GM23338 (cell line): ENCODE results near the gene CCDC60. TPM values are rescaled to one million over a fixed set of nuclear protein-coding genes. Genes with fewer than 3 reads are reported as not detected.

ENCODE experiments used
- ATAC-seq: fragments of 200-7000 bp; cut with Tn5 transposase; 3 replicates; pipeline ENCODE4 v1.9.1; 2020
- DNase-seq: peaks from one replicate; pipeline ENCODE4 v3.0.0-alpha.2; 2015; ENCODE audit warnings: low spot score
- H2AFZ ChIP-seq: fragments of 200-600 bp; sonication (generic); 2 replicates; pipeline ENCODE4 v1.8.0; 2016; ENCODE audit warnings: antibody characterized with exemption, mild to moderate bottlenecking, moderate library complexity
- H3F3A ChIP-seq: fragments of 200-600 bp; sonication (generic); replicated peaks from 2 replicates; pipeline ENCODE4 v1.8.0; 2017; ENCODE audit warnings: antibody characterized with exemption, mixed run types, low read depth
- H3K27ac ChIP-seq: fragments of 200-600 bp; sonication (generic); 2 replicates; pipeline ENCODE4 v1.6.1; 2016; ENCODE audit warnings: low read depth
- H3K27me3 ChIP-seq: fragments of 200-600 bp; sonication (generic); 2 replicates; pipeline ENCODE4 v1.8.0; 2016; ENCODE audit warnings: mild to moderate bottlenecking, mixed run types, moderate library complexity; ENCODE audit not compliant: insufficient read depth
- H3K36me3 ChIP-seq: fragments of 200-600 bp; sonication (generic); 2 replicates; pipeline ENCODE4 v1.8.0; 2016; ENCODE audit warnings: mild to moderate bottlenecking; ENCODE audit not compliant: insufficient read depth
- H3K4me1 ChIP-seq: fragments of 200-600 bp; sonication (generic); 2 replicates; pipeline ENCODE4 v1.8.0; 2016; ENCODE audit warnings: mild to moderate bottlenecking, moderate library complexity; ENCODE audit not compliant: insufficient read depth
- H3K4me2 ChIP-seq: fragments of 200-600 bp; sonication (generic); 2 replicates; pipeline ENCODE4 v1.7.1; 2017; ENCODE audit warnings: mixed run types
- H3K4me3 ChIP-seq: fragments of 200-600 bp; sonication (generic); 2 replicates; pipeline ENCODE4 v1.6.1; 2016; ENCODE audit warnings: mixed run types
- H3K79me2 ChIP-seq: fragments of 200-600 bp; sonication (generic); replicated peaks from 2 replicates; pipeline ENCODE4 v1.8.0; 2017; ENCODE audit warnings: mild to moderate bottlenecking; ENCODE audit not compliant: insufficient read depth
- H3K9me2 ChIP-seq: fragments of 200-600 bp; sonication (generic); 2 replicates; pipeline ENCODE4 v1.8.0; 2017; ENCODE audit not compliant: insufficient read depth
- H4K20me1 ChIP-seq: fragments of 200-600 bp; sonication (generic); replicated peaks from 2 replicates; pipeline ENCODE4 v1.8.0; 2017; ENCODE audit warnings: mild to moderate bottlenecking; ENCODE audit not compliant: insufficient read depth
- H3K27ac Mint-ChIP-seq: 2 replicates; pipeline ENCODE4 v1.8.0; 2020; ENCODE audit warnings: inconsistent platforms, mild to moderate bottlenecking, moderate library complexity, mixed read lengths
- H3K27me3 Mint-ChIP-seq: 3 replicates; pipeline ENCODE4 v1.8.0; 2022; ENCODE audit warnings: low read depth, mild to moderate bottlenecking, moderate library complexity, mixed read lengths, inconsistent platforms; ENCODE audit not compliant: insufficient read depth, poor library complexity
- H3K36me3 Mint-ChIP-seq: 3 replicates; pipeline ENCODE4 v1.8.0; 2021; ENCODE audit warnings: low read depth, mild to moderate bottlenecking, inconsistent platforms, moderate library complexity, mixed read lengths
- H3K4me1 Mint-ChIP-seq: 3 replicates; pipeline ENCODE4 v1.8.0; 2020; ENCODE audit warnings: mild to moderate bottlenecking, inconsistent platforms, mixed read lengths
- H3K4me3 Mint-ChIP-seq: 3 replicates; pipeline ENCODE4 v1.8.0; 2021; ENCODE audit warnings: moderate library complexity, mild to moderate bottlenecking, inconsistent platforms, mixed read lengths
- H3K9me3 Mint-ChIP-seq: 3 replicates; pipeline ENCODE4 v1.8.0; 2020; ENCODE audit warnings: moderate library complexity, mild to moderate bottlenecking, inconsistent platforms, mixed read lengths
- CTCF ChIP-seq, 2 experiments: fragments of 200-600 bp in 1 of 2; sonication (generic) in 1 of 2; conservative IDR thresholded peaks; 2 replicates each; pipeline versions ENCODE4 v1.5.1 to v1.6.1; 2016 to 2017; ENCODE audit warnings: antibody characterized with exemption in 2 of 2, low read depth in 2 of 2, mild to moderate bottlenecking in 2 of 2, moderate library complexity in 1 of 2
- EZH2 ChIP-seq: fragments of 200-600 bp; sonication (generic); IDR thresholded peaks from one replicate; pipeline ENCODE4 v1.8.0; 2017; ENCODE audit warnings: antibody characterized with exemption, mild to moderate bottlenecking, low read depth; ENCODE audit not compliant: unreplicated experiment
- EZH2phosphoT487 ChIP-seq: fragments of 200-600 bp; sonication (generic); IDR thresholded peaks from one replicate; pipeline ENCODE4 v1.8.1; 2018; ENCODE audit warnings: antibody characterized with exemption; ENCODE audit not compliant: unreplicated experiment
- JUNB ChIP-seq: IDR thresholded peaks from one replicate; pipeline ENCODE4 v1.6.1; 2016; ENCODE audit warnings: antibody characterized with exemption; ENCODE audit not compliant: unreplicated experiment
- NANOG ChIP-seq: IDR thresholded peaks from 2 replicates; pipeline ENCODE4 v1.6.1; 2016; ENCODE audit warnings: antibody characterized with exemption, borderline replicate concordance
- POLR2AphosphoS5 ChIP-seq: IDR thresholded peaks from 2 replicates; pipeline ENCODE4 v1.6.1; 2016; ENCODE audit warnings: antibody characterized with exemption, low read depth
- REST ChIP-seq: IDR thresholded peaks from one replicate; pipeline ENCODE4 v1.6.1; 2018; ENCODE audit warnings: antibody characterized with exemption; ENCODE audit not compliant: unreplicated experiment
- STAT1 ChIP-seq: IDR thresholded peaks from one replicate; pipeline ENCODE4 v1.6.1; 2016; ENCODE audit warnings: antibody characterized with exemption; ENCODE audit not compliant: unreplicated experiment
- ZNF331 ChIP-seq: fragments of 250-450 bp; sonication (Bioruptor Pico); IDR thresholded peaks from 2 replicates; pipeline ENCODE4 v1.5.0; 2020; ENCODE audit warnings: low read depth, mild to moderate bottlenecking, moderate library complexity
- ZNF462 ChIP-seq: fragments of 250-450 bp; sonication (Bioruptor Pico); IDR thresholded peaks from 2 replicates; pipeline ENCODE4 v1.5.0; 2020; ENCODE audit warnings: mild to moderate bottlenecking, moderate library complexity
- polyA plus RNA-seq: library from polyadenylated mRNA; unstranded; fragments of >200 nt; fragmentation: Nextera tagmentation; extraction: Ambion mirVana; gene quantifications from 2 replicates; pipeline ENCODE4 v1.2.1, GENCODE V29; 2016
- total RNA-seq: library from RNA; depleted of rRNA; stranded (reverse); fragments of >200 nt; shearing (Covaris generic); gene quantifications from 2 replicates; pipeline ENCODE4 v1.2.3, GENCODE V29; 2014

The CCDC60 gene
- total and polyA plus RNA-seq, 2 experiments from 2014 or later: 0.53 TPM; not detected in 1

- TF ChIP-seq REST (no peak), POLR2AphosphoS5 (no peak)
Observed at GRCh38 chr12:119475650-119476049, 141.1 kb downstream of the CCDC60 start (continued).

GRCh38 chr12:119476951-119477350, 142.4 kb downstream of the CCDC60 start:
- H3K9me2 ChIP-seq: no peaks in the 10 kb centered on the region; the same call in 1 of the 2 replicates
- no peaks in the 10 kb centered on the region for H3K36me3 ChIP-seq
- H3K27me3 ChIP-seq: no peaks in the 10 kb centered on the region
- Mint-ChIP-seq H3K36me3 (no peaks in the 10 kb centered on the region; the same call in 2 of the 3 replicates), H3K4me3 (no peak overlapping the region), H3K9me3 (no peaks in the 10 kb centered on the region; the same call in 2 of the 3 replicates), H3K27me3 (peaks cover 2% of the 10 kb centered on the region), H3K4me1 (no peaks in the 10 kb centered on the region; the same call in 2 of the 3 replicates), H3K27ac (no peak overlapping the region)
- H4K20me1 ChIP-seq: no peaks in the 10 kb centered on the region
- H3K27ac ChIP-seq: no peak overlapping the region
- ATAC-seq (no peak), DNase-seq (no peak)
- H3K4me3 ChIP-seq: no peak overlapping the region
- H3K4me2 ChIP-seq: no peak overlapping the region
- no peak overlapping the region for H2AFZ ChIP-seq
- no peaks in the 10 kb centered on the region for H3F3A ChIP-seq
- no peaks in the 10 kb centered on the region for H3K79me2 ChIP-seq
- no peaks in the 10 kb centered on the region for H3K4me1 ChIP-seq
- TF ChIP-seq POLR2AphosphoS5 (no peak), EZH2phosphoT487 (no peak), JUNB (no peak), STAT1 (no peak), REST (no peak), CTCF (conservative IDR thresholded peaks at IDR 0.05; ENCODE audit: low read depth in 2 of 2) (no peak), NANOG (no peak), ZNF331 (CRISPR knock-in tag) (no peak), ZNF462 (CRISPR knock-in tag) (no peak), EZH2 (no peak)
